NCI-H2196 treated with DMSO at 0.1 percent for 48 hours (cell line): Measurements from ENCODE around the gene NUP210L.
"Not testable (repeated sequence)": the region's sequence is repeated elsewhere in the genome, so short reads cannot be mapped to it uniquely, and the experiment has no call there.

ENCODE experiments used
- DNase-seq: peaks from one replicate; lab custom pipeline; 2025; ENCODE audit not compliant: unreplicated experiment; lab: John Stamatoyannopoulos, UW

NUP210L gene

DNA sequence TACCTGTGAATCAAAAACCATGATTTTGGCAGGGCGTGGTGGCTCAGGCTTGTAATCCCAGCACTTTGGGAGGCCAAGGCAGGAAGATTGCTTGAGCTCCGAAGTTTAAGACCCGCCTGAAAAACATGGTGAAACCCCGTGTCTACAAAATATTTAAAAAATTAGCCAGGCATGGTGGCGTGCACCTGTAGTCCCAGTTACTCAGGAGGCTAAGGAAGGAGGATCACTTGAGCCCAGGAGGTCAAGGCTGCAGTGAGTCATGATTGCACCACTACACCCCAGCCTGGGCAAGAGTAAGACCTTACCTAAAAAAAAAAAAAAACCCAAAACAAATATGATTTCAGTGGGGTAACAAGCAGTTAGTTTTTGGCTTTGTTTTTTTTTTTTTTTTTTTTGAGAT lies 54.7 kb downstream of the NUP210L start:
- not testable (repeated sequence) for DNase-seq

DNA sequence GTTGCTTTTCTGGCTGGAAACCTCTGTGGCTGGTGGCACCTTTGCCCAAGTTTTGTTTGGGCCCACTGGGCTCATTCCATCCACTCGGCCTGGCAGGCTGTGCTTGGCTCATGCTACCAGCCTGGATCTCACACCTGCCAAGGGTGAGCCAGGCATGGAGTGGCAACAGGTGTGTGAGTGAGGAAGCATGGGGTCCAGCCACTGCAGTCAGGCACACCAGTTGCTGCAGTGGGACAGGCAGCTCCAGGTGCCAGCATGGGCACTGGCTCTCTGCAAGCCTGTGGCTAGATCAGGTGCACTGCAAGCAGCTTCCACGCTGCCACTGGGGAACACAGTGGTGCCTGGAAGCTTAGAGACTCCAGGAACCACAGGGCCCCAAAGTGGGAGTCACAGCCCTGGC lies 57.0 kb downstream of the NUP210L start:
- no peak for DNase-seq

DNA sequence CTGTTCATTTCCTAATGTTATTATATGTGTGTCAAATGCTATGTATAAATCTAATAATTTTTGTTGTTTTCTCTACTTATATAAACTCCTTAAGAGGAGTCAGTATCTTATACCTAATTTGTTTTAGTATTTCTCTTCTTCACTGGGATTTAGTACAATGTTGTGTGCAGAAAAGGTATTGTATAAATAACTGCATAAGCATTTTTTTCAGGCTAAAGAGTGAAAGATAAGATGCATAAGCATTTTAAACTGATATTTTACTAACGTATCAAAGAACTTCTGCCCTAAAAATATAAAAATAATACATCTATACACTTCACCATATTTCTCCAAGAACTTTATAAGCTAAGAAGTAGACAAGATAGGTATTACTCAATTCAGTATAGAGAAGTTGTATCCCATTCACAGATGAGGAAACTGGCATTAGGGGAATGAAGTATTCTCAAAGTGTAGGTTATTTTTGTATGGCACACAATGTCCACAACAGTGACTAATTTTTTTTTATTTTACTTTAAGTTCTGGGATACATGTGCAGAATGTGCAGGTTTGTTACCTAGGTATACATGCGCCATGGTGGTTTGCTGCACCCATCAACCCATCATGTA lies 59.3 kb downstream of the NUP210L start:
- no peak for DNase-seq

DNA sequence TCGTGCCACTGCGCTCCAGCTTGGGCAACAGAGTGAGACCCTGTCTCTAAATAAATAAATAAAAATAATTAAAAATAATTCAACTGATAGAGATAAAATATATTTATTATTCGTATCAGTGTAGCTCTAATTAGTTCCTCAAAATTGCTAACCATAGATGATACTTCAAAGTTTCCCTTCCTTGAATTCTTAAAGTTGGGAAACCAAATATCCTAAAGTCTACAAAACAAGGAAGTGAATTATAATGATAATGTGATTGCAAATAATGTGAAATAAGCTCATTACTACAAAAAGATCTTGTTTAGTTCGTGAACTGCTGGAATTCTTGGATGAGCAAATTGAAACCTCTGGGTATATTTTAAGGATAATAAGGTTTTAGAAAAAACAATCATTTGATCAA lies 60.5 kb downstream of the NUP210L start:
- DNase-seq, result no peak

DNA sequence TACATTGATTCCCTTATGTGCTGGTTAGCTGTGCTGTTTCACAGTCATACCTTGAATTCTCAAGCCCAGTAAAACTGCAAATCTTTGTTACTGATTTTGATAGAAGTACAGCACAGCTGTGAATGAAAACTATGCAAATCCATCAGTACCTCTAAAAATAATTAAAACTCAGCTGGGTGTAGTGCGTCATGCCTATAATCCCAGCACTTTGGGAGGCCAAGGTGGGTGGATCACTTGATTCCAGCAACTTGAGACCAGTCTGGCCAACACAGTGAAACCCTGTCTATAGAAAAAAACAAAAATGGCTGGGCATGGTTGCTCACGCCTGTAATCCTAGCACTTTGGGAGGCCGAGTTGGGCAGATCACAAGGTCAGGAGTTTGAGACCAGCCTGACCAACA lies 61.2 kb downstream of the NUP210L start:
- no peak for DNase-seq

DNA sequence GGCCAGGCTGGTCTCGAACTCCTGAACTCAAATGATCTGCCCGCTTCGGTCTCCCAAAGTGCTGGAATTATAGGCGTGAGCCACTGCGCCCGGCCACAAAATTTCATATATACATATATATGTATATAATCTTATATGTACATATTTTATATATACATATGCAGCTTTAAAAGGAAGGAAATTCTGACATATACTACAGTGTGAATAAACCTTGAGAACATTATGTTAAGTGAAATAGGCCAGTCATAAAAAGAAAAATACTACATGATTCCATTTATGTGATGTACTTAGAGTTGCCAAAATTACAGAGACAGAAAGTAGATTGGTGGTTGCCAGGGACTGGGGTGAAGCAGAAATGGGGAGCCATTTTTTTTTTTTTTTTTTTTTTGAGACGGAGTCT lies 63.2 kb downstream of the NUP210L start:
- DNase-seq, result no peak

DNA sequence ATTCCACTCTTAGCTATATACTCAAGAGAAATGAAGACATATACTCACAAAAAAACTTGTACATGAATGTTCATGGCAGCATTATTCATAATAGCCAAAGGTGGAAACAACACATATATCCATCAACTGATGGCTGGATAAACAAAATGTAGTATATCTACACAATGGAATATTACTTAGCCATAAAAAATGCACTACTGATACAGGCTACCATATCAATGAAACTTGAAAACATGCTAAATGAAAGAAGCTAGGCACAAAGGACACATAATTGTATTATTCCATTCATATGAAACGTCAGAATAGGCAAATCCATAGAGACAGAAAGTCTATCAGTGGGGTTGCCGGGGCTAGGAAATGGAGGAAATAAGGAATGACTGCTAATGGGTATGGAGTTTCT lies 67.3 kb downstream of the NUP210L start:
- no peak for DNase-seq

DNA sequence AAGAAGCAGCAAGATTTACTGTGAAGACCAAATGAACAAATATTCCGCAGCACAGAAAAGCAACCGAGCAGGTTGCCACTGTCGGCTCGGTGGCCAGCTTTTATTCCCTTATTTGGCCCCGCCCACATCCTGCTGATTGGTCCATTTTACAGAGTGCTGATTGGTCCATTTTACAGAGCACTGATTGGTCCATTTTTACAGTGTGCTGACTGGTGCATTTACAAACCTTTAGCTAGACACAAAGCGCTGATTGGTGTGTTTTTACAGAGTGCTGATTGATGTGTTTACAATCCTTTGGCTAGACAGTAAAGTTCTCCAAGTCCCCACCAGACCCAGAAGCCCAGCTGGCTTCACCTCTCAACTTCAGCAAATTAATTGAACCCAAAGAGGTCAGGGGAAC lies 71.8 kb downstream of the NUP210L start:
- DNase-seq, result not testable (repeated sequence)

DNA sequence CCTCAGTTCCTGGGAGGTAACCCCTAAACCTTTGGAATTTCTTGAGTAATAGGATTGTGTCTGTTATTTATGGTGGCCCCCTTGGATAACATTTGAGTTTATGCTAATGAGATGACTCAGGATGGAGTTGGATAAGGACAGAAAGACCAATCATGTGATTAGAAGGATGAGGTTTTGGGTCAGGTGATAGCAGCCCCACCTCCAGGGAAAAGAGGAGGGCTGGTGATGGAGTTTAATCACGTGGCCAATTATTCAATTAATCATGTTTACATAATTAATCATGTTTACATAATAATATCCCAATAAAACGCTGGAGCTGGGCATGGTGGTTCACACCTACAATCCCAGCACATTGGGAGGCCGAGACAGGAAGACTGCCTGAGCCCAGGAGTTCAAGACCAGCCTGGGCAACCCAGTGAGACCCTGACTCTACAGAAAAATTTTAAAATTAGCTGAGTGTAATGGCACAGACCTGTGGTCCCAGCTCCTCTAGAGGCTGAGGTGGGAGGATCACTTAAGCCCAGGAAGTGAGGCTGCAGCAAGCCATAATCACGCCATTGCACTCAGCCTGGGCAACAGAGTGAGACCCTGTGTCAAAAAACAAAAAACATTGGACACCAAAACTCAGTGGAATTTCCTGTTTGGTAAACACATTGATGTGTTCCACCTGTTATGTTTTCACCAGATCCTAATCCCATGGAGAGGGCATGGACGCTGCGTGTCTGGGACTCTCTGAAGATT lies 73.3 kb downstream of the NUP210L start:
- DNase-seq, result no peak

DNA sequence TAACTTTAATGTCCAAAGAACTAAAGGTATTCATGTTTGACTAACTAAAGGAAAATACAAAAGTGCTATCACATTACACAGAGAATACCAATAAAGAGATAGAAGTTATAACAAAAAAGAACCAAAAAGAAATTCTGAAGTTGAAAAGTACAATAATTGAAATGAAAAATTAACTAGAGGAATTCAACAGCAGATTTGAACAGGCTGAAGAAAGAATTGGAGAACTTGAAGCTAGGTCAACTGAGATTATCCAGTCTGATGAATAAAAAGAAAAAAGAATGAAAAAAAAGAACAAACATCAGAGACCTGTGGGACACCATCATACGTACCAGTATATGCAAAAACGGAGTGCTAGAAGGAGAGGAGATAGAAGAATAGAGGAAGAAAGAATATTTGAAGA lies 78.5 kb downstream of the NUP210L start:
- DNase-seq, result no peak

DNA sequence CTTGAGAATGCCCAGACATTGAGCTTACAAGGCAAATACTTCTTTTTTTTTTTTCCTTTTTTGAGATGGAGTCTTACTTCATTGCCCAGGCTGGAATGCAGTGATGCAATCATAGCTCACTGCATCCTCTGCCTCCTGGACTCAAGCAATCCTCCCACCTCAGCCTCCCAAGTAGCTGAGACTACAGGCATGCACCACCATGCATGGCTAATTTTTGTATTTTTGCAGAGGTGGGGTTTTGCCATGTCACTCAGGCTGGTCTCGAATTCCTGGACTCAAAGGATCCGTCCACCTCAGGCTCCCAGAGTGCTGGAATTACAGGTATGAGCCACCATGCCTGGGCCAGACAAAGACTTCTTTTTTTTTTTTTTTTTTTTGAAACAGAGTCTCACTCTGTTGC lies 79.1 kb downstream of the NUP210L start:
- DNase-seq, result no peak

DNA sequence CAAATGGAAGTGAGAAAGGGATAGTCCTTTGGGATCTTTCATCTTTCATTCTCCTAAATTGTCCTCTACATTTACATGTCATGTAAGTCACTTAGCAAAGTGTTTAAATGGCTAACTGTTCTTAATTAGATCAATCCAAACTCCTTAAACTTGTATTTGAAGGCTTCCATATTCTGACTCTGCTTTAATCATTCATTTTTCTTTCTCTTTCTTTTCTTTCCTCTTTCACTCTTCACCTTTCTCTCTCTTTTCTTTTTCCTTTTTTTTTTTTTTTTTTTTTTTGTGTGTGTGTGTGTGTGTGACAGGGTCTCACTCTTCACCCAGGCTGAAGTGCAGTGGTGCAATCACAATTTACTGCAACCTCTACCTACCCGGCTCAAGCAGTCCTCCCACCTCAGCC lies 92.6 kb downstream of the NUP210L start:
- no peak for DNase-seq

DNA sequence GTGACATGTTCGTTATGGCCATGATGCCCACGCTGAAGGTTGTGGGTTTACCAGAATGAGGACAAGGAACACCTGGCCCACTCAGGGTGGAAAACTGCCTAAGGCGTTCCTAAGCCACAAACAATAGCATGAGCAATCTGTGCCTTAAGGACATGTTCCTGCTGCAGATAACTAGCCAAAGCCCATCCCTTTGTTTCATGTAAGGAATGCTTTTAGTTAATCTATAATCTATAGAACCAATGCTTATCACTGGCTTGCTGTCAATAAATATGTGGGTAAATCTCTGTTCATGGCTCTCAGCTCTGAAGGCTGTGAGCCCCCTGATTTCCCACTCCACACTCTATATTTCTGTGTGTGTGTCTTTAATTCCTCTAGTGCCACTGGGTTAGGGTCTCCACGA lies 107.4 kb downstream of the NUP210L start:
- not testable (repeated sequence) for DNase-seq

DNA sequence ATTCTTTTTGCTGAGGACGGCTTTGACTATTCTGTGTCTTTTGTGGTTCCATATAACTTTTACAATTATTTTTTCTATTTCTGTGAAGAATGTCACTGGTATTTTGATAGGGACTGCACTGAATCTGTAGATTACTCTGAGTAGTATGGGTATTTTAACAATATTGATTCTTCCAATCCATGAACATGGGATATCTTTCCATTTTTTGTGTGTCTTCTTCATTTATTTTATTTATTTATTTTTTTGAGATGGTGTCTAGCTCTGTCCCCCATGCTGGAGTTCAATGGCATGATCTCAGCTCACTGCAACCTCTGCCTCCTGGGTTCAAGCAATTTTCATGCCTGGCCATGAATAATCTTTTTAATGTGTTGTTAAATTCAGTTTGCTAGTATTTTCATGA lies 121.2 kb downstream of the NUP210L start:
- DNase-seq, result not testable (repeated sequence)

DNA sequence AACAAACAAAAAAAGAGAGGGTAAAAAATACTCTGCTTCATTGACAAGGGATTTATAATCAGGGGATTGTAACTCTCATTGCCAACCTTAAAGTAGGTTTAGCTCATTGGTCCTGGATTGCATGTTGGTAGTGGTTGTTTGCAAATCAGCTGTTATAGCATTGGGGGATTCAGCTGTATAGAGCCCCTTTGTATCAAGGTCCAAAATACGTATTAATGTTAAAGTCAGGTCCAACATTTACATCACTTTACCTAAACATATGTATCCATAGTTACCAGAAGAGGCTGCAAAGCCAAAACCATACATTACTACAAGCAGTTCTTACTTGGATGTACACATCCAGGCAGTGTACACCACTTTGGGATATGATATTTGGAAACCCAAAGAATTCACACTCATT lies 134.9 kb downstream of the NUP210L start:
- DNase-seq, result no peak

DNA sequence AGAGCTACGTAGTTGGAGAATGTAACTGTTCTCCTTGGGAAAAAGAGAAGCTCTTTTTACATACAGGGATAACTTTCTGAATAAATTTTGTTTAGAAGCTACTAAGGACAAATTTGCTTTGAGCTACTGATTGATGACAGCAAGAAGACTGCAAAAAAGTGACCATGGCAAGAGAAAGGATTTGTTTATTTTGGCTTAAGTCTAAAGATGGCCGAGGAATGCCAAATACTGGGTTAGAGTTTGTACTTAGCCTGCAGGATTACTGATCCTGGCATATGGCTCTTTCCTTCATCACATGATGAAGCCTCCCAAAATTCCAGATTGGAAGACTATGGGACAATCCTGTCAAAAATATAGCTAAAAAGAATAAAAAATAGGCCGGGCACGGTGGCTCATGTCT lies 135.6 kb downstream of the NUP210L start:
- DNase-seq, result no peak

DNA sequence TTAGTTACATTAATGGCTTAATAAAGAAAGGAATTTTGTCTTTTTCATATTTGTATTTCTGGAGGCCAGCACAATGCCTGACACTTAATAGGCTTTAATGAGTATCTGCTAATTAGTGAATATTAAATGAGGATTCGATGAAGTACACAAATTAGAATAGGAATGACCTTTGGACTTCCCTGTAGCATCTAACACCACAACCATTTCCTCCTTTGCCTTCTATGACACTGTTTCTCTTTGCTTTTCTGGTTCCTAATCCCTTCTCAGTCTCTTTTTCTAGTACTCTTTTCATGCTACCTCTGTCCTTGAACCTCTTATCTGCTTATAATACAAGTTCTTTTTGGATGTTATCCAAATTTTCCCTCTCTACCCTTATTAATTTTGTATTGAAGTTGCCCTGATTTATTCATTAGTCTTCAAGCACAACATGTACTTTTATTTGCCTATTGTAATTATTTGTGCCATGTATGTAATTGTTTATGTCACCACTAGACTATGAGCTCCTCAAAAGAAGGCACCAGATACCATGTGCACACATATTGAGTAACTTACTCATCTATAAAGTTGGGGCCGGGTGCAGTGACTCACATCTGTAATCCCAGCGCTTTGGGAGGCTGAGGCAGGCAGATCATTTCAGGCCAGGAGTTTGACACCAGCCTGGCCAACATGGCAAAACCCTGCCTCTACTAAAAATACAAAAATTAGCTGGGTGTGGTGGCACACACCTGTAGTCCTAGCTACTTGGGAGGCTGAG lies 140.5 kb downstream of the NUP210L start:
- no peak for DNase-seq

DNA sequence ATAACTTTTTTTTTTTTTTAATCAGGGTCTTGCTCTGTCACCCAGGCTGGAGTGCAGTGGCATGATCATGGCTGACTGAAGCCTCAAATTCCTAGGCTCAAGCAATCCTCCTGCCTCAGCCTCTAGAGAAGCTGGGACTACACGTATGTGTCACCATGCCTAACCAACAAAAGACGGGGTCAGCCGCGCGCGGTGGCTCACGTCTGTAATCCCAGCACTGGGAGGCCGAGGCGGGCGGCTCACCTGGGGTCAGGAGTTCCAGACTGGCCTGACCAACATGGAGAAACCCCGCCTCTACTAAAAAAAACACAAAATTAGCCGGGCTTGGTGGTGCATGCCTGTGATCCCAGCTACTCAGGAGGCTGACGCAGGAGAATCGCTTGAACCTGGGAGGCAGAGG lies 142.3 kb downstream of the NUP210L start:
- DNase-seq, result not testable (repeated sequence)

DNA sequence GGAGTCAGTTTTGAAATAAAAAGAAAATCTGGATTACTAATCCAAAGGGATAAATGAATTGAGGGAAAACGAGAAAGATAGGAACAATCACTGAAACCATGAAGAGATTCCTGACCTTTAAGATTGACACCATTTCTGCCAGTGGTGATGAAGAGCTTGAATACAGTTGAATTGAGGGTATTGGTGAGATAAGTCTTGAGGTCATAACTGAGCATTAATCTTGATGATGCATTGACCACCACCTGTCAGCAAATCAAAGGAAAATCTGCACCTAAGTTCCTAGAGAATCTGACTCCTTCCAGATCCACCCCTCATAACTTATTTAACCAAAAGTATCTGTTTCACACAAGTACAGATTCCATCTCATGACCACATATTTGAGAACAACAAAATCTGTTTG lies 142.7 kb downstream of the NUP210L start:
- no peak for DNase-seq

DNA sequence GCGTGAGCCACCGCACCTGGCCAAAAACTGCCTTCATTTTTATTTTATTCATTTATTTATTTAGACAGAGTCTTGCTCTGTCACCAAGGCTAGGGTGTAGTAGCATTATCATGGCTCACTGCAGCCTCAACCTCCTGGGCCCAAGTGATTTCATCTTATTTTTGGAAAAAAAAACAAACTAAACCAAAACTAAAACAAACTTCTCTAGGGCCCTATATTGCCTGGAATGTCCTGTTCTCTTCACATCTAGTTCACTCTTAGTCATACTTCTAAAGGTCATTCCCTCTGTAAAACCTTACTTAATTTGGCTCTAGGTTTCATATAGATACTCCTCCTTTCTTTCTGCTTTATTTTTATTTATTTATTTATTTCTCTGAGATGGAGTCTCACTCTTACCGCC lies 148.7 kb downstream of the NUP210L start:
- no peak for DNase-seq

DNA sequence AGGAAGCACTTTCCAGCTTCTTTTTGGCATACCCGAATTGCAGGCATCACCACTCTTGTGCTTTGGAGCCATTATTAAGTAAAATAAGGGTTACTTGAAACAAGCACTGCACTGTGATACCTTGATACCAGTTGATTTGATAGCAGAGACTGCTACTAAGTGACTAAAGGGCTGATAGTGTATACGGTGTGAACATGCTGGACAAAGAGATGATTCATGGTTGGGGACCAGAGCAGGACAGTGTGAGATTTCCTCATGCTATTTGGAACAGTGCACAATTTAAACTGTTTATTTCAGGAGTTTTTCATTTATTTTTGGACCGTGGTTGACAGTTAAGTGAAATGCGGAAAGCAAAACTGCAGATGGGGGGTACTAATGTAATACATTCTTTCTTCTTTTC lies 154.5 kb downstream of the NUP210L start:
- no peak for DNase-seq

DNA sequence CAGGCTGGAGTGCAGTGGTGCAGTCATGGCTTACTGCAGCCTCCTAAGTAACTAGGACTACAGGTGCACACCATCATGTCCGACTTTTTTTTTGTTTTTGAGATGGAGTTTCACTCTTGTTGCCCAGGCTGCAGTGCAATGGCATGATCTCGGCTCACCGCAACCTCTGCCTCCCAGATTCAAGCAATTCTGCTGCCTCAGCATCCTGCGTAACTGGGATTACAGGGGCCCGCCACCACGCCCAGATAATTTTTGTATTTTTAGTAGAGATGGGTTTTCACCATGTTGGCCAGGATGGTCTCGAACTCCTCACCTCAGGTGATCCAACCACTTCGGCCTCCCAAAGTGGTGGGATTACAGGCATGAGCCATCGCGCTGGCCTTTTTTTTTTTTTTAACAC lies 158.0 kb downstream of the NUP210L start:
- not testable (repeated sequence) for DNase-seq
